ENCODE data around the gene USP34.
"Not testable (repeated sequence)": the region's sequence is repeated elsewhere in the genome, so short reads cannot be mapped to it uniquely, and the experiment has no call there.

USP34 gene

DNA sequence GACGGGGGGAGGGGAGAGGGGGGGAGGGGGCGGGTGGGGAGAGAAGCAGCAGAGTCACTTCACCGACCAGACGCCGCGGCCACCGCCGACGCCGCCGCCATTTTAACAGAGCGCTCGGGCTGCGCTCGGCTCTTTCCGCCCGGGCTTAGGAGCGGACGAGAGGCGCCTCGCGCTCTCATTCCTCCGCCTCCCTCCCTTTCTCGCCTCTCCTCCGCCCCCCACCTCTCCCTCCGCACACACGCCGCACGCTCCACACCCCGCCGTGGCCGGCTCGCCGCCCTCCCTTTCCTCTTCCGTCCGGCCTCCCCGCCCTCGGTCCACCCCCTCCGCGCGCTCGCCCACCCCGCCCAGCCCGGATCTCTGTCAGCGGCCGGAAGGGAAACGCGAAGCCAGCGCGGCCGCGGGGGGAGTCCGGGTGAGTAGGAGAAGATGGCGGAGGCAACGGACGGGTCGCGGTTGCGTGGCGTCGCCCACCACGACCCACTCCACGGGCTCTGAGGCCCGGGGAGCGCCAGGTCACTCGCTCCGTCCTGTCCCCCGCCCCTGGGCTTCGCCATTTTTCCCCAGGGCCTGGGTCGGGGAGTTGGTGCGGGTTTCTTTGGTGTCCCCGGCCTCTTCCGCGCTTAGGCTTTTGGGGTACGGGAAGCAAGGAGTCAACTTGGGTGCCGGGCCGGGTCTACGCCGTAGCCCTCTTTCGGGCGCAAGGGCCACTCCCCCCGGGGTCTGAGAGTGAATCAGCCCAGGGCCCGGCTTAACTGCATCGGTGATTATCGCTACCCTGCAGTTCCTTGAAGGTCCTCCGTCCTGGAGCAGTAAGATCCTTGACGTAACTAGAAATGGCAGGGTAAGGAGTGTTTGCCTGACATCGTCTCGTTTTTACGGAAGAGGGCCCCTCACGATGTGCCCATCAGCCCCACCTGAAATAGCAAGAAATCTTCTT is at the start of gene USP34:
Gene USP34, minus strand, starts transcription at position 123 of the 940 bp plus-strand sequence. CDS start 395 bp downstream, outside the sequence.
- peak; percentile 93 for DNase-seq (ENCODE audit: low spot score)

DNA sequence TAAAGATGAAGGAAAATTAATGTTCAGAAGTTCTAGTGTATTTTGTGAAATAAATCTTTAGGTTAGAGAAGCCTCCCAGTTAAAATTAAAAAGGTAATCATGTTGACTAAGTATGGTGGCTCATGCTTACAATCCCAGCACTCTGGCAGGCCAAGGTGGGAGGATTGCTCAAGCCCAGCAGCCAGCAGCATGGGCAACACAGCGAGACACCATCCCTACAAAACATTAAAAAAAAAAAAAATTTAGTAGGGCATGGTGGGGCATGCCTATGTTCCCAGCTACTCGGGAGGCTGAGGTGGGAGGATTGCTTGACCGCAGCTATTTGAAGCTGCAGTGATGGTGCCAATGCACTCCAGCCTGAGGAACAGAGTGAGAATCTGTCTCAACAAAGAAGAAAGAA is 49.4 kb upstream of the USP34 start:
- no peak for DNase-seq (ENCODE audit: low spot score)

- no peak for DNase-seq (ENCODE audit: low spot score)
These were observed 42.0 kb upstream of the USP34 start for GRCh38 chr2:61512768-61513398.

GRCh38 chr2:61510674-61511671 is 40.1 kb upstream of the USP34 start:
- DNase-seq (ENCODE audit: low spot score), result no peak

DNA sequence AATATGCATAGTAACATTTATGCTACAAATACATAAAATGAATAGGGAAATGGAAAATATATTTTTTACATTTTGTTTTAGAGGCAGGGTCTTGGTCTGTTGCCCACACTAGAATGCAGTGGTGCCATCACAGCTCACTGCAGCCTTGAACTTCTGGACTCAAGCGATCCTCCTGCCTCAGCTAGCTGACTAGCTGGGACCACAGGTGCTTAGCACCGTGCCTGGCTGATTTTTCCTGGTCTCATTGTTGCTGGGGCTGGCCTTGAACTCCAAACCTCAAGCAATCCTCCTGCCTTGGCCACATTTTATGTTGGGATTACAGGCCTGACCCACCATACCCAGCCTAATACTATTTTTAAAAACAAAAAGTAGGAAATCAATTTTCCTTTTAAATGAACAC is 34.1 kb upstream of the USP34 start:
- DNase-seq (ENCODE audit: low spot score), result no peak

DNA sequence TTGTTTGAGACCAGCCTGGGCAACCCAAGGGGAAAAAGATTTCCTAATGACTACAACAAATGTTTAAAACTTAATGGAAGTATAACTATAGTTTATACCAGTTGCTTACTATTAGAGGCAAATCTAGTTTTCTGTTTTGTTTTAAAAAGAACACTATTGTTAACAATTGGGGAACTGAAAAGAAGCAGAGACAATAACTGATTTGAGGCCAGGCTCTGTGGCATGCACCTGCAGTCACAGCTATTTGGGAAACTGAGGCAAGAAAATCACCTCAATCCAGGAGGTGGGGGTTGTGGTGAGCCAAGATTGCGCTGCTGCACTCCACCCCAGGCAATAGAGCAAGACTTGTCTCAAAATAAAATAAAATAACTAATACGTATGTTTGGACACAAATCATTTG is 28.2 kb upstream of the USP34 start:
- no peak for DNase-seq (ENCODE audit: low spot score)

- DNase-seq (ENCODE audit: low spot score), result no peak
These were observed 22.6 kb upstream of the USP34 start for GRCh38 chr2:61493523-61493942.

- no peak for DNase-seq (ENCODE audit: low spot score)
These were observed 21.6 kb upstream of the USP34 start for GRCh38 chr2:61492476-61492875.

DNA sequence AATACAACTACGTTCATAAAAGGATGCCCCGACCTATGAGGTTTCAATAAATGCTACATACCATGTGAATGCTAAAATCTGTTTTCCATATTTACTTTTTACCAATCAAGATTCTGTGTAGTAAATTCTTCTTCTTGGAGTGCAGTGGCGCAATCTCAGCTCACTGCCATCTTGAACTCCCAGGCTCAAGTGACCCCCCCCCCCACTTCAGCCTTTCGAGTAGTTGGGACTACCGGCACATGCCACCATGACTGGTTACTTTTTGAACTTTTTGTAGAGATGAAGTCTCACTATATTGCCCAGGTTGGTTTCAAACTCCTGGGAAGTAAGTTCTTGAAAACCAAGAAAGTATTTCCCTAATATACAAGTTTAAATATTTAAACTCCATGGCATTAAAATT is 14.4 kb upstream of the USP34 start:
- DNase-seq (ENCODE audit: low spot score), result no peak

DNA sequence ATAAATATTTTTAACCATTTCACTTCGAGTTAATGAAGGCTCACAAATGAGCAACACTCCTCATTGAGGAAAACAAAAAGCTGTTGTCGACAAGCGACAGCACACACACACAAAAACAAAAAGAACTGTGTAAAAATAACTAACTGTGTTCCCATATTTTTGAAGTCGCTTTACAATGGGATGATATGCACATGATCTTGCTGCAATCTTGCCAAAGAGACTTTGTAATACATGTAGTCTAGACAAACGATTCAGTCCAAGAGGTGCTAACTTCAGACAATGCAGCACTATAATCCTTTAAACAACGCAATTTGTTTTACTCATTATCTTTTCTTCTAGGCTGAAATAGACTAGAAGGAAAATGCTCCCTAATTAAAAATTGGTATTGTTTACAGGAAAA is 7.2 kb upstream of the USP34 start:
- DNase-seq (ENCODE audit: low spot score), result no peak

GRCh38 chr2:61476929-61477589 is 6.2 kb upstream of the USP34 start:
- not testable (repeated sequence) for DNase-seq (ENCODE audit: low spot score)

- DNase-seq (ENCODE audit: low spot score), result peak; percentile 27
These were observed 1.3 kb upstream of the USP34 start for GRCh38 chr2:61471905-61472805.

DNA sequence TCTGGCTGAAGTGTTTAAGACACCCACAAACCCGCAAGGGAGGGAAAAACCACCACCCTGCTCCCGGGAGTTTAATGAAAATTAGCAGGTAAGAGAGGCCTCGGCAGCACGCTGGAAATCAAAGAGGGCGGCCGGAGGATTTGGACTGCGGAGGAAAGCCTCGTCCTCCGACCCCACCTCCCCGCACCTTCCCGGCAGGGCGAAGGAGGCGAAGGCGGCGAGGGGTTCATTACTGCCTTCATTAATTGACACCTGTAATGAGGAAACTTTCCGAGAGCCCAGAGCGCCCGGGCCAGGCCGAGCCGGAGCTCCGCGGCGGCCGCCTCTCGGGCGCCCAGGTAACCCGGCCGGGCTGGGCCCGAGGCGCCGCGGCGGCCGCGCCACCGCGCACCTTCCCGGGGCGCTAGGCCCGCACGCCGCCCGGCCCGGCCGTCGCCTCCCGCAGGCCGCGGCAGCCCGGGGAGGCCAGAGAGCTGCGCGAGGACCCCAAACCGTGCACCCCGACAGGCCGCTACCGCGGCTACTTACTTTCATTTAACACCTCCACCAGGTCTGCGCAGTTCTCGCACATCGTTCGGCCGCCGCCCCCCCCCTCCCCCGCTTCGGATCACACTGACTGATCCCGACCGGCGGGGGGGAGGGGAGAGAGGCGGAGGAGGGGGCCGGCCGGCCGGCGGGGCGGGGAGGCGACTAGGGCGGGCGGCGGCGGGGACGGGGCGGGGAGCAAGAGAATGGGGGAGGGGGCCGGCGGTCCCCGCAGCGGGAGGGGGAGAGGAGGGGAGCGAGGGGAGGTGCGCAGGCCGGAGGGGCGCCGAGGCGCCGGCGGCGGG is 550 bp downstream of the USP34 start:
- DNase-seq (ENCODE audit: low spot score), result peak; percentile 68

GRCh38 chr2:61469424-61470121 is 1.3 kb downstream of the USP34 start:
- no peak for DNase-seq (ENCODE audit: low spot score)

GRCh38 chr2:61468231-61468630 is 2.7 kb downstream of the USP34 start:
- not testable (repeated sequence) for DNase-seq (ENCODE audit: low spot score)

GRCh38 chr2:61465045-61465444 is 5.8 kb downstream of the USP34 start:
- no peak for DNase-seq (ENCODE audit: low spot score)

GRCh38 chr2:61463769-61464475 is 7.0 kb downstream of the USP34 start:
- DNase-seq (ENCODE audit: low spot score), result no peak

DNA sequence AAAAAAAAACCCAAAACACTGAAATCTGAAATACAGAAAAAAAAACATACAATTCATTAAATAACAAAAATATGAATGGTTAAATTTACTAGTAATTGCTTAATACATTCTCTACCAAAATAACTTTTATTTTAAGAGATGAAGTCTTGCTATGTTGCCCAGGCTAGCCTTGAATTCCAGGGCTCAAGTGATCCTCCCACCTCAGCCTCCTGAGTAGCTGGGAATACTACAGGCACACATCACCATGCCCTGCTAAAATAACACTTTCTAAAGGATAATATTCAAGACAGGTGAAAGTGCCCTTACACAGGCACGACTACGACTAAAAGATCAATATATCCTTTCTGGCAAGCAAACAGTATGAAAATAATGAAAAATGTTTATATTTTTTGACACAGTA is 9.5 kb downstream of the USP34 start:
- DNase-seq (ENCODE audit: low spot score), result no peak

Measured in LoVo (cell line).